B cell (primary cell): ENCODE measurements around the gene SCYL3. TPM values are rescaled to one million over a fixed set of nuclear protein-coding genes. Genes with fewer than 3 reads are reported as not detected.
A peak's percentile ranks its signal among the peaks of the same experiment; 100 is the strongest.

ENCODE experiments used
- ATAC-seq: fragments of 200-7000 bp; cut with Tn5 transposase; one replicate; pipeline ENCODE4 v1.10.0; 2021; ENCODE audit warnings: low read depth, mild to moderate bottlenecking, moderate number of reproducible peaks, moderate library complexity
- CTCF ChIA-PET: fragments of 350-600 bp; sonication (Branson Sonifier 250); formaldehyde crosslinking; loops from one replicate; lab custom pipeline; 2021; ENCODE audit warnings: antibody characterized with exemption, inconsistent platforms; lab: Charles Lee
- POLR2A ChIA-PET: fragments of 350-600 bp; sonication (Branson Sonifier 250); formaldehyde crosslinking; loops from one replicate; lab custom pipeline; 2021; ENCODE audit warnings: antibody characterized with exemption; lab: Charles Lee
- DNase-seq: peaks from one replicate; pipeline ENCODE4 v3.0.0; 2013
- H2AFZ ChIP-seq: 2 replicates; pipeline ENCODE4 v1.6.1; 2012; ENCODE audit warnings: mild to moderate bottlenecking, low read depth, low read length; ENCODE audit not compliant: insufficient read depth, poor library complexity, severe bottlenecking
- H3K27ac ChIP-seq, 2 donors: 1 replicate in 1 of 2; 2 replicates in 1 of 2; pipeline ENCODE4 v1.5.1; 2012 to 2013; ENCODE audit warnings: low read length in 2 of 2, mild to moderate bottlenecking in 2 of 2, moderate library complexity in 1 of 2
- H3K27me3 ChIP-seq, 4 experiments: fragments of 200-600 bp in 1 of 4; sonication (generic) in 1 of 4; replicated peaks in 1 of 4; 1 replicate in 2 of 4; 2 replicates in 2 of 4; pipeline versions ENCODE4 v1.6.1 to v1.7.0; 2013 to 2016; ENCODE audit warnings: low read length in 3 of 4, mild to moderate bottlenecking in 2 of 4, mixed read lengths in 1 of 4, moderate library complexity in 1 of 4; ENCODE audit not compliant: insufficient read depth in 4 of 4, control insufficient read depth in 3 of 4; ENCODE audit errors: control extremely low read depth in 1 of 4
- H3K36me3 ChIP-seq, 2 experiments: replicated peaks in 1 of 2; 1 replicate in 1 of 2; 2 replicates in 1 of 2; pipeline versions ENCODE4 v1.6.1 to v1.7.1; 2013; ENCODE audit warnings: low read length in 1 of 2; ENCODE audit not compliant: insufficient read depth in 2 of 2, control insufficient read depth in 1 of 2; ENCODE audit errors: control extremely low read depth in 1 of 2, extremely low read depth in 1 of 2
- H3K4me1 ChIP-seq, 2 donors: fragments of 200-600 bp in 1 of 2; sonication (generic) in 1 of 2; 1 replicate in 1 of 2; 2 replicates in 1 of 2; pipeline versions ENCODE4 v1.5.1 to v1.6.1; 2013 to 2017; ENCODE audit warnings: low read length in 2 of 2; ENCODE audit not compliant: control insufficient read depth in 2 of 2, insufficient read depth in 2 of 2
- H3K4me2 ChIP-seq: replicated peaks from 2 replicates; pipeline ENCODE3; 2012; ENCODE audit warnings: mild to moderate bottlenecking, low read depth, low read length; ENCODE audit not compliant: poor library complexity, severe bottlenecking
- H3K4me3 ChIP-seq, 5 experiments: fragments of 200-600 bp in 1 of 5; sonication (generic) in 1 of 5; 1 replicate in 3 of 5; 2 replicates in 2 of 5; pipeline versions ENCODE4 v1.5.1 to v1.7.0; 2011 to 2016; ENCODE audit warnings: low read length in 4 of 5, mild to moderate bottlenecking in 4 of 5, low read depth in 2 of 5, control low read depth in 1 of 5, moderate library complexity in 1 of 5; ENCODE audit not compliant: insufficient read depth in 1 of 5; ENCODE audit errors: control extremely low read depth in 1 of 5, extremely low read depth in 1 of 5
- H3K79me2 ChIP-seq: fragments of 200-600 bp; sonication (generic); one replicate; pipeline ENCODE4 v1.6.0; 2016; ENCODE audit warnings: low read length; ENCODE audit not compliant: control insufficient read depth, insufficient read depth
- H3K9ac ChIP-seq: fragments of 200-600 bp; sonication (generic); 2 replicates; pipeline ENCODE4 v1.6.1; 2017; ENCODE audit warnings: mild to moderate bottlenecking, low read length, moderate library complexity
- H3K9me3 ChIP-seq, 3 donors: one replicate each; pipeline versions ENCODE4 v1.6.1 to v1.7.1; 2013; ENCODE audit warnings: low read length in 2 of 3; ENCODE audit not compliant: control insufficient read depth in 2 of 3, insufficient read depth in 1 of 3; ENCODE audit errors: control extremely low read depth in 1 of 3
- H4K20me1 ChIP-seq: 2 replicates; pipeline ENCODE4 v1.6.0; 2012; ENCODE audit warnings: mild to moderate bottlenecking, low read length; ENCODE audit not compliant: insufficient read depth, control insufficient read depth, poor library complexity, severe bottlenecking
- H3K27ac Mint-ChIP-seq: one replicate; pipeline ENCODE4 v1.8.0; 2021; ENCODE audit warnings: mixed read lengths
- H3K27me3 Mint-ChIP-seq: one replicate; pipeline ENCODE4 v1.8.0; 2021; ENCODE audit warnings: mixed read lengths
- H3K4me1 Mint-ChIP-seq: one replicate; pipeline ENCODE4 v1.8.0; 2021; ENCODE audit warnings: mixed read lengths
- H3K4me3 Mint-ChIP-seq: one replicate; pipeline ENCODE4 v1.8.0; 2021; ENCODE audit warnings: mixed read lengths
- H3K9me3 Mint-ChIP-seq: one replicate; pipeline ENCODE4 v1.8.0; 2022; ENCODE audit warnings: mixed read lengths; ENCODE audit not compliant: insufficient read depth
- CTCF ChIP-seq: fragments of 200-600 bp; IDR thresholded peaks from one replicate; pipeline ENCODE4 v1.8.0; 2022; ENCODE audit warnings: antibody characterized with exemption, mild to moderate bottlenecking
- EZH2 ChIP-seq: IDR thresholded peaks from 2 replicates; pipeline ENCODE4 v1.6.1; 2012; ENCODE audit warnings: borderline replicate concordance, low read depth, mild to moderate bottlenecking, moderate library complexity, low read length; ENCODE audit not compliant: insufficient read depth, poor library complexity, severe bottlenecking
- WGBS: methylation state at CpG from one replicate; pipeline ENCODE4 v1.1.5; 2013; ENCODE audit warnings: missing lambda C conversion rate; ENCODE audit not compliant: insufficient coverage; 5-methylcytosine and 5-hydroxymethylcytosine counted together
- intact Hi-C: fragments of 100-400 bp; cut with micrococcal nuclease; formaldehyde crosslinking; loops from one replicate; pipeline ENCODE4 v1.10.0; 2022
- polyA plus RNA-seq: library from polyadenylated mRNA; depleted of rRNA; stranded (reverse); fragments of >200 nt; gene quantifications from 2 replicates; pipeline ENCODE4 v1.2.3, GENCODE V29; 2012
- total RNA-seq, 2 donors: library from RNA; stranded (reverse); fragments of 120-200 nt in 1 of 2; gene quantifications; 1 replicate in 1 of 2; 2 replicates in 1 of 2; pipeline versions ENCODE4 v1.2.3 to v1.2.4, GENCODE V29; 2013 to 2022

Gene SCYL3
- total and polyA plus RNA-seq, 2 donors (not counting 1 experiment from before 2014, with no cell fraction given): 14.2 to 18.4 TPM

DNA sequence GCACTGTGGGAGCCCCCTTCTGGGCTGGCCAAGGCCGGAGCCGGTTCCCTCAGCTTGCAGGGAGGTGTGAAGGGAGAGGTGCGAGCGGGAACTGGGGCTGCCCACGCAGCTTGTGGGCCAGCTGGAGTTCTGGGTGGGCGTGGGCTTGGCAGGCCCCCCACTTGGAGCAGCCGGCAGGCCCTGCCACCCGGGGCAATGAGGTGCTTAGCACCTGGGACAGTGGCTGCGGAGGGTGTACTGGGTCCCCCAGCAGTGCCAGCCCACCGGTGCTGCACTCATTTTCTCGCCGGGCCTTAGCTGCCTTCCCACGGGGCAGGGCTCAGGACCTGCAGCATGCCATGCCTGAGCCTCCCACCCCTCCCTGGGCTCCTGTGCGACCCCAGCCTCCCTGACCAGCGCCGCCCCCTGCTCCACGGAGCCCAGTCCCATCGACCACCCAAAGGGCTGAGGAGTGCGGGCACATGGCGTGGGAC, 11.6 kb downstream of the SCYL3 start:
- Histone ChIP-seq H3K27me3 (no peaks in the 10 kb centered on the region), H2AFZ (no peak overlapping the region), H3K27ac (no peak overlapping the region), H3K9me3 (no peaks in the 10 kb centered on the region), H4K20me1 (no peaks in the 10 kb centered on the region), H3K4me2 (no peak overlapping the region), H3K4me1 (peaks cover 12 to 23% of the 10 kb centered on the region in 2 donors), H3K4me3 (no peak overlapping the region), H3K36me3 (peaks cover 4 to 32% of the 10 kb centered on the region in 2 experiments), H3K79me2 (peaks cover 54% of the 10 kb centered on the region), H3K9ac (no peak overlapping the region)
- intact Hi-C loops: no loop called here
- ChIA-PET POLR2A (no interaction called here), CTCF (no interaction called here)
- no peak for DNase-seq
- no peak for ATAC-seq
- TF ChIP-seq CTCF (no peak), EZH2 (no peak)
- Mint-ChIP-seq H3K9me3 (no peaks in the 10 kb centered on the region), H3K4me1 (peaks cover 29% of the 10 kb centered on the region), H3K27ac (no peak overlapping the region), H3K27me3 (no peaks in the 10 kb centered on the region), H3K4me3 (no peak overlapping the region)
- WGBS: 96% methylated on average over 20 of the region's 20 CpGs

- Mint-ChIP-seq H3K4me1 (peaks cover 38% of the 10 kb centered on the region), H3K27ac (peak overlapping the region; percentile 79), H3K9me3 (no peaks in the 10 kb centered on the region), H3K4me3 (peak overlapping the region; percentile 36), H3K27me3 (no peaks in the 10 kb centered on the region)
- peaks cover 16 to 27% of the 10 kb centered on the region in 2 donors for H3K4me1 ChIP-seq
- peaks cover 0 to 37% of the 10 kb centered on the region in 2 experiments for H3K36me3 ChIP-seq
- intact Hi-C loops: no loop called here
- H3K4me2 ChIP-seq: peak overlapping the region; percentile 33
- peak; percentile 14 for DNase-seq
- peaks cover 52% of the 10 kb centered on the region for H3K79me2 ChIP-seq
- ATAC-seq: no peak
- ChIA-PET CTCF (no interaction called here), POLR2A (no interaction called here)
- TF ChIP-seq CTCF (no peak), EZH2 (no peak)
- H2AFZ ChIP-seq: peak overlapping the region; percentile 44
- peak overlapping the region; percentile 26 to 78 for H3K27ac ChIP-seq
- H4K20me1 ChIP-seq: no peaks in the 10 kb centered on the region
- H3K27me3 ChIP-seq: no peaks in the 10 kb centered on the region
- no peak overlapping the region for H3K4me3 ChIP-seq
- no peaks in the 10 kb centered on the region for H3K9me3 ChIP-seq
- H3K9ac ChIP-seq: peak overlapping the region; percentile 27
- no CpG with 5 or more reads among the region's 4 CpGs for WGBS
Measured at GRCh38 chr1:169879034-169879840, 14.5 kb downstream of the SCYL3 start.
